Adrenal gland (tissue), 12 donors: ENCODE results near the gene TNFRSF25. TPM values are rescaled to one million over a fixed set of nuclear protein-coding genes. Genes with fewer than 3 reads are reported as not detected.
"Not testable (repeated sequence)": the region's sequence is repeated elsewhere in the genome, so short reads cannot be mapped to it uniquely, and the experiment has no call there.

Source experiments
- DNase-seq, 7 donors: peaks; one replicate each; pipeline ENCODE4 v3.0.0-alpha.2; 2019 to 2020
- H3K27ac ChIP-seq, 5 donors: fragments of 200-600 bp; sonication (generic) in 4 of 5; 1 replicate in 3 of 5; 2 replicates in 2 of 5; pipeline versions ENCODE4 v1.5.1 to v1.8.0; 2016 to 2020; ENCODE audit warnings: mild to moderate bottlenecking in 1 of 5
- H3K27me3 ChIP-seq: fragments of 200-600 bp; 2 replicates; pipeline ENCODE4 v1.8.0; 2021
- H3K36me3 ChIP-seq, 2 donors: fragments of 200-600 bp; replicated peaks in 1 of 2; 1 replicate in 1 of 2; 2 replicates in 1 of 2; pipeline versions ENCODE4 v1.5.1 to v1.8.0; 2018 to 2022
- H3K4me1 ChIP-seq, 2 donors: fragments of 200-600 bp; replicated peaks in 1 of 2; 1 replicate in 1 of 2; 2 replicates in 1 of 2; pipeline versions ENCODE4 v1.5.1 to v1.8.0; 2018 to 2021
- H3K4me3 ChIP-seq, 4 donors: fragments of 200-600 bp; sonication (generic) in 3 of 4; one replicate each; pipeline ENCODE4 v1.5.1; 2016 to 2018
- H3K9me3 ChIP-seq, 3 donors: fragments of 200-600 bp; sonication (generic) in 1 of 3; replicated peaks in 1 of 3; 1 replicate in 2 of 3; 2 replicates in 1 of 3; pipeline versions ENCODE4 v1.5.1 to v1.8.0; 2016 to 2021
- POLR2A ChIP-seq, 2 donors: fragments of 450-650 bp; IDR thresholded peaks; one replicate each; pipeline ENCODE4 v1.6.1; 2017; ENCODE audit warnings: antibody characterized with exemption in 2 of 2, mild to moderate bottlenecking in 2 of 2, moderate library complexity in 1 of 2
- WGBS, 4 donors: extraction: QIAGEN DNeasy Blood & Tissue Kit in 2 of 4; methylation state at CpG; one replicate each; pipeline versions ENCODE4 v1.1.5 to v1.1.7; 2013 to 2017; 5-methylcytosine and 5-hydroxymethylcytosine counted together
- intact Hi-C, 2 donors: fragments of 100-400 bp; cut with DNase I; formaldehyde crosslinking; loops; one replicate each; pipeline versions ENCODE4 v1.14.1 to v1.15.0; 2022 to 2023
- polyA plus RNA-seq, 3 donors: library from polyadenylated mRNA; stranded (reverse); fragments of 200-250 nt in 2 of 3; fragments of 350-450 nt in 1 of 3; fragmentation: Illumina TruSeq in 1 of 3; extraction: RNeasy Lipid Tissue Mini Kit (QIAGEN cat#74804) in 1 of 3; gene quantifications; one replicate each; pipeline ENCODE4 v1.2.3, GENCODE V29; 2013 to 2014
- total RNA-seq, 9 donors: library from RNA; depleted of rRNA in 4 of 9; stranded (reverse); fragments of >200 nt in 4 of 9; fragments of 120-200 nt in 1 of 9; fragmentation: NEBNext Ultra II Directional in 1 of 9; extraction: Animal tissue kit (Norgen Biotek cat#: 25700) in 1 of 9; gene quantifications; one replicate each; pipeline versions ENCODE4 v1.1.0 to v1.2.4, GENCODE V29; 2013 to 2023
- TF ChIP-seq, protein P1 (sequence below), 6 experiments: fragments of 450-650 bp in 4 of 6; fragments of 200-600 bp in 2 of 6; sonication (generic) in 1 of 6; IDR thresholded peaks; 1 replicate in 5 of 6; 2 replicates in 1 of 6; pipeline versions ENCODE4 v1.5.1 to v1.8.0; 2016 to 2021; ENCODE audit warnings: antibody characterized with exemption in 6 of 6, mild to moderate bottlenecking in 2 of 6, moderate library complexity in 1 of 6
- donor health status: healthy with polysubstance abuse.
- donor health status: Bipolar disorder and iron deficiency.
- donor health status: DM: yes; HTN: yes; CAD: no.
- donor health status: DM: no; HTN: no; CAD: no.
- donor health status: DM: no; HTN: no; CAD: no.
- donor health status: DM: yes; HTN: yes; CAD: no.

Gene TNFRSF25
- total and polyA plus RNA-seq, 12 donors: 1.2 to 169 (median 9.7) TPM

DNA sequence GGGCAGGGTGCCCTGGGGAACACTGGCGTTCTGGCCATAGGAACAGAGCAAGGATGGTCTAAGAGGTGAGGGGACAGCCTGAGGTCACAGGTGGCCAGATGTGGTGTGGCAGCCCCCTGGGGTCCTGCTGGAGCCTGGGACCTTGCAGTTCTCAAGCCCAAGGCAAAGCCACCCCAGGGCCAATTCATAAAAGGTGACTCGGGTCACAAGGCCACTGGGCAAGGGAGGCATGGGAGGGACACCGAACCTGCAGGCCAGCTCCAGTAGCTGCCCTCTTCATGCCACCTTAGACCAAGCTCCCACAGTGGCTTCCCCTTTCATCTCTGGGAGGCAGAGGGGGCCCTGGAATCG, 19.3 kb downstream of the TNFRSF25 start:
- WGBS, 4 donors: 0 to 61% (median 35%) methylated on average over 1 to 4 of the region's 4 CpGs
- Histone ChIP-seq H3K4me3 (no peak overlapping the region), H3K27ac (no peak overlapping the region), H3K36me3 (no peaks in the 10 kb centered on the region), H3K9me3 (no peaks in the 10 kb centered on the region), H3K4me1 (no peaks in the 10 kb centered on the region), H3K27me3 (peaks cover 33% of the 10 kb centered on the region)
- intact Hi-C loops: no loop called here
- no peak for TF ChIP-seq POLR2A (IDR thresholded peaks at IDR 0.05)
- TF ChIP-seq, protein P1, sequence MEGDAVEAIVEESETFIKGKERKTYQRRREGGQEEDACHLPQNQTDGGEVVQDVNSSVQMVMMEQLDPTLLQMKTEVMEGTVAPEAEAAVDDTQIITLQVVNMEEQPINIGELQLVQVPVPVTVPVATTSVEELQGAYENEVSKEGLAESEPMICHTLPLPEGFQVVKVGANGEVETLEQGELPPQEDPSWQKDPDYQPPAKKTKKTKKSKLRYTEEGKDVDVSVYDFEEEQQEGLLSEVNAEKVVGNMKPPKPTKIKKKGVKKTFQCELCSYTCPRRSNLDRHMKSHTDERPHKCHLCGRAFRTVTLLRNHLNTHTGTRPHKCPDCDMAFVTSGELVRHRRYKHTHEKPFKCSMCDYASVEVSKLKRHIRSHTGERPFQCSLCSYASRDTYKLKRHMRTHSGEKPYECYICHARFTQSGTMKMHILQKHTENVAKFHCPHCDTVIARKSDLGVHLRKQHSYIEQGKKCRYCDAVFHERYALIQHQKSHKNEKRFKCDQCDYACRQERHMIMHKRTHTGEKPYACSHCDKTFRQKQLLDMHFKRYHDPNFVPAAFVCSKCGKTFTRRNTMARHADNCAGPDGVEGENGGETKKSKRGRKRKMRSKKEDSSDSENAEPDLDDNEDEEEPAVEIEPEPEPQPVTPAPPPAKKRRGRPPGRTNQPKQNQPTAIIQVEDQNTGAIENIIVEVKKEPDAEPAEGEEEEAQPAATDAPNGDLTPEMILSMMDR (IDR thresholded peaks at IDR 0.05): no peak
- DNase-seq: no peak

DNA sequence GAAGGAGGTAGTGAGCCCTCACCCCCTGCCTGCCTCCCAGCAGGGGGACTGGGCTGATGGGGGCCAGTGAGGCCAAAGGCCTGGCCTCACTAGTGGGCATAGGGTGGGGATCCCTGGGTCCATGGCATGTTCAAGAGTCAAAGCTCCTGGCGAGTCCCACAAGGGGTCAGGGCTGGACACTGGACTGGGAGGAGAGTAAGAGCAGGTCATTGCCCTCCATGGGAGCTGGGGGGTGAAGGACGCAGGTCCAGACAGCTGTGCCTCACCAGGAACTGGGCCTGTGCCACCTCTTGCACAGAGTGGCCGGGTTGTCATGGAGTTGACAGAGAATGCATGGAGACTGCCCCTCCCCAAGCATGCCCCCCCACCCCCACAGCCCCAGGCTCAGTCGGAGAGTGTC, 20.0 kb downstream of the TNFRSF25 start:
- H3K4me3 ChIP-seq, intact Hi-C loops, H3K9me3 ChIP-seq, H3K27ac ChIP-seq, H3K36me3 ChIP-seq, H3K4me1 ChIP-seq: not testable (repeated sequence)
- peak in 6 of 7 donors; percentile 51 to 87 (median 80) for DNase-seq
- peaks cover 26% of the 10 kb centered on the region for H3K27me3 ChIP-seq
- 44 to 60% (median 56%) methylated on average over 1 to 4 of the region's 4 CpGs; no CpG with 5 or more reads in 1 of the 4 donors for WGBS, 4 donors

DNA sequence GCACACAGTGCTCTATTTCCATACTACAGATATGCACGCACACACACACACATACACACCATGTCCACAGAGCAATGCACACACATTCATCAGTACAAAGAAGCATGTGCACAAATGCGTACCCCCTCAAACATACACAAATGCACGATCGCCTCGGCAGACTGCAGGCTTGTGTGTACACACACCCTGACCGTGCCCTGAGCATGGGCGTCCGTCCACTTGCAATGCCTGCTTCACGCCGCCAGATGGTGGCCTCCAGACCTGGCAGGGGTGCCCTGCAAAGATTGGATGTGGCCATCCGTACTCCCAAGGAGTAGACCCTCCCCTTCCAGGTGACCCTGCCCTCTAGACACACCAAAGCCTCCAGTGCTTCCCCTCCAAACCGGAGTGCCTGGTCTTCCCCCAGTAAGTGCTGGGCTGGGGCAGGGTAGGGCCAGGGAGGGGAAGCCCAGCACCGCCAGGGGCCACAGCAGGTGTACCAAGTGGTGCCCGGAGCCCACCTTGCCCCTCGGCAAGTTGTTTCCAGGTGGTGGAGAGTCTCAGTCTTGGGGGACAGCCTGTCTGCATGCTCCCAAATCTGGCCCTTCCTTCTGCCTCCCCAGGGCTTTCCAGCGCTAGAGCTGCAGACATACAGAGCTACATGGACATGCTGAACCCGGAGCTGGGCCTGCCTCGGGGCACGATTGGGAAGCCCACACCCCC, 20.8 kb downstream of the TNFRSF25 start:
- intact Hi-C loops: no loop called here
- Histone ChIP-seq H3K4me3 (no peak overlapping the region), H3K36me3 (no peaks in the 10 kb centered on the region), H3K27me3 (peaks cover 26% of the 10 kb centered on the region), H3K27ac (no peak overlapping the region), H3K9me3 (no peaks in the 10 kb centered on the region), H3K4me1 (no peaks in the 10 kb centered on the region)
- WGBS, 4 donors: 24 to 67% (median 55%) methylated on average over 3 to 19 of the region's 19 CpGs
- TF ChIP-seq POLR2A (IDR thresholded peaks at IDR 0.05): no peak
- TF ChIP-seq, protein P1 (IDR thresholded peaks at IDR 0.05): peak in 5 of 6 experiments; percentile 31 to 64 (median 51)
- peak in 6 of 7 donors; percentile 46 to 79 (median 64) for DNase-seq

- TF ChIP-seq, protein P1 (IDR thresholded peaks at IDR 0.05): no peak
- TF ChIP-seq POLR2A (IDR thresholded peaks at IDR 0.05): no peak
- intact Hi-C loops: no loop called here
- no peak overlapping the region for H3K4me3 ChIP-seq
- H3K27ac ChIP-seq: no peak overlapping the region
- H3K9me3 ChIP-seq: no peaks in the 10 kb centered on the region
- 82 to 91% (median 84%) methylated on average over 7 to 15 of the region's 15 CpGs for WGBS, 4 donors
- no peaks in the 10 kb centered on the region for H3K4me1 ChIP-seq
- no peak for DNase-seq
- peaks cover 18% of the 10 kb centered on the region for H3K27me3 ChIP-seq
- H3K36me3 ChIP-seq: no peaks in the 10 kb centered on the region
These were observed 21.6 kb downstream of the TNFRSF25 start for GRCh38 chr1:6444377-6444776.
